GM18868 (cell line): ENCODE data around the gene SPTY2D1.

Experiments
- ATAC-seq: cut with Tn5 transposase; IDR thresholded peaks from one replicate; pipeline ENCODE4 v1.9.1; 2021; ENCODE audit warnings: mild to moderate bottlenecking, moderate library complexity; ENCODE audit not compliant: unreplicated experiment

SPTY2D1 gene

DNA sequence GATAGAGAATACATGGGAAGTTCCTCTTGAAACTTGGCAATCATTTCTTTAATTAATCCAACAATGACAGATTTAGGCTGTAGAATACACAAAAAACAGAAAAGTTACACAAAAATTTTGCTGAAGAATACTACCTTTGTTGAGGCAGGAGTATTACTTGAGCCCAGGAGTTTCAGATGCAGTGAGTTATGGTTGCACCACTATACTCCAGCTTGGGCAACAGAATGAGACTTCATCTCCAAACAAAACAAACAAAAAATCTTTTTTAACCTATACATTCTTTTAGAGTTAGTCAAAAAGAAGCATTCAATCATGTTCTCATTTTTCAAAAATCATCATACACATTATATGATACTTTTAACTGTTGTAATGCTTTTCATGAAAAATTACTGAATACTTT lies 67.7 kb downstream of the SPTY2D1 start:
- ATAC-seq, result no peak

DNA sequence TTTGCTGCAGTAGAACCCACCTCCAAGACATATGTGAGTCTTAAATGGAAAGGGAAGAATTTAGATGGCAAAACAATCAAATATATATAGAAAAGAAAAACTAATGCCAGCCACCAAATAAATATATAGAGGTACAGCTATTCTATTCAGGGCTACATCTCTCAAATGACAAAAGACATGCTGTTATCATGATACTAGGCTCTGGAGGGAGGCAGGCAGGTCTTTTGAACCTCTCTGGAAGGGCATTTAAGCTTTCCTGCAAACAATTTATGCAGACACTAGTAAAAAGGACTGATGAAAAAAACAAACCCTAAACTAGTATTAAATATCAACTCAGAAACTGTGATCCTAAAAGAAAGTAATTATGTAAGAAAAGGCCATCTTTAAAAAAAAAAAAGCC lies 70.0 kb downstream of the SPTY2D1 start:
- ATAC-seq, result no peak

DNA sequence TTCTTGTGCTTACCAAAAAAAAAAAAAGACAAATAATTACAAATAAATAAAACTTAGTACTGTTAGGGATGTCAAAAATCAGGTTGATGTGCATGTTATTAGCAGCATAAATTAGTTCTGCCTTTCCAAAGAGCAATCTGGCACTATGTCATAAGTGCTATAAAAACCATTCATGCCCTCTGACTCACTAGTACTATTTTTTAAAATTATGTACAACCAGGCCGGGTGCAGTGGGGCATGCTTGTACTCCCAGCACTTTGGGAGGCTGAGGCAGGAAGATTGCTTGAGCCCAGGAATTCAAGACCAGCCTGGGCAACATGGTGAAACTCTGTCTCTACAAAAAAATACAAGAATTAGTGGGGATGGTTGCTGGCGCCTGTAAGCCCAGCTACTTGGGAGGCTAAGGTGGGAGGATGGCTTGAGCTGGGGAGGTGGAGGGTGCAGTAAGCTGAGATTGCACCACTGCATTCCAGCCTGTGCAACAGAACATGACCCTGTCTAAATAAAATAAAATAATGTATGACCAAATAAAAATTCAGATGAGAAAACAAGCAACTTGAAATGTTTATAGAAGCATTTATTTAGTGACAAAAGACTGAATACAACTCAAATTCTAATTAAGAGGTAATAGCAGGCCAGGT lies 70.9 kb downstream of the SPTY2D1 start:
- no peak for ATAC-seq
